Measurements from ENCODE around the gene DLL3. TPM values are rescaled to one million over a fixed set of nuclear protein-coding genes. Genes with fewer than 3 reads are reported as not detected.

Gene DLL3
- total RNA-seq, 4 donors from 2014 or later = not detected

- WGBS = 45% methylated on average over 2 of the region's 2 CpGs
- TF ChIP-seq EP300 (IDR thresholded peaks at IDR 0.05) (no peak), POLR2A (IDR thresholded peaks at IDR 0.05) (no peak), POLR2AphosphoS5 (IDR thresholded peaks at IDR 0.05) (no peak)
- Histone ChIP-seq H3K27ac (no peak overlapping the region), H3K27me3 (peaks cover 82% of the 10 kb centered on the region), H3K4me3 (no peak overlapping the region), H3K9me3 (no peaks in the 10 kb centered on the region), H3K4me1 (peaks cover 16% of the 10 kb centered on the region), H3K36me3 (no peaks in the 10 kb centered on the region)
- no peak for DNase-seq (ENCODE audit: low spot score in 2 of 2)
Observed at GRCh38 chr19:39509233-39509632, 10.5 kb downstream of the DLL3 start.

- WGBS = 60% methylated on average over 2 of the region's 2 CpGs
- H3K4me1 ChIP-seq = peaks cover 13% of the 10 kb centered on the region
- H3K36me3 ChIP-seq = no peaks in the 10 kb centered on the region
- H3K9me3 ChIP-seq = no peaks in the 10 kb centered on the region
- no peak overlapping the region for H3K27ac ChIP-seq
- H3K4me3 ChIP-seq = no peak overlapping the region
- DNase-seq (ENCODE audit: low spot score in 2 of 2) = no peak
- peaks cover 82% of the 10 kb centered on the region for H3K27me3 ChIP-seq
- TF ChIP-seq POLR2AphosphoS5 (IDR thresholded peaks at IDR 0.05) (no peak), CTCF (IDR thresholded peaks at IDR 0.05) (no peak), EP300 (IDR thresholded peaks at IDR 0.05) (no peak), POLR2A (IDR thresholded peaks at IDR 0.05) (no peak)
Observed at GRCh38 chr19:39512988-39513387, 14.2 kb downstream of the DLL3 start.

GRCh38 chr19:39514840-39515550 lies 16.2 kb downstream of the DLL3 start, which contains the start of gene SELENOV:
Gene SELENOV, plus strand, starts transcription at chr19:39515139. Its CDS starts 74 bp downstream, at chr19:39515213.
- WGBS = 2% methylated on average over 33 of the region's 56 CpGs
- Histone ChIP-seq H3K27ac (no peak within 1 kb of the TSS), H3K27me3 (peaks cover 73% of the 10 kb centered on the region), H3K9me3 (no peaks in the 10 kb centered on the region), H3K36me3 (no peaks in the 10 kb centered on the region), H3K4me3 (peak within 1 kb of the TSS; percentile 37), H3K4me1 (peaks cover 13% of the 10 kb centered on the region)
- TF ChIP-seq EP300 (IDR thresholded peaks at IDR 0.05) (no peak), POLR2AphosphoS5 (IDR thresholded peaks at IDR 0.05) (no peak), POLR2A (IDR thresholded peaks at IDR 0.05) (no peak), CTCF (IDR thresholded peaks at IDR 0.05) (no peak)
- no peak for DNase-seq (ENCODE audit: low spot score in 2 of 2)

GRCh38 chr19:39515551-39516191 lies 16.9 kb downstream of the DLL3 start:
- H3K4me3 ChIP-seq = peak overlapping the region; percentile 37
- H3K9me3 ChIP-seq = no peaks in the 10 kb centered on the region
- no peak for TF ChIP-seq POLR2AphosphoS5 (IDR thresholded peaks at IDR 0.05)
- TF ChIP-seq CTCF (IDR thresholded peaks at IDR 0.05) = no peak
- no peak for TF ChIP-seq POLR2A (IDR thresholded peaks at IDR 0.05)
- no peak for TF ChIP-seq EP300 (IDR thresholded peaks at IDR 0.05)
- no peak for DNase-seq (ENCODE audit: low spot score in 2 of 2)
- H3K4me1 ChIP-seq = peaks cover 13% of the 10 kb centered on the region
- H3K27ac ChIP-seq = no peak overlapping the region
- peaks cover 72% of the 10 kb centered on the region for H3K27me3 ChIP-seq
- 1% methylated on average over 23 of the region's 44 CpGs for WGBS
- H3K36me3 ChIP-seq = no peaks in the 10 kb centered on the region

- 45% methylated on average over 6 of the region's 6 CpGs for WGBS
- DNase-seq (ENCODE audit: low spot score in 2 of 2) = no peak
- TF ChIP-seq POLR2AphosphoS5 (IDR thresholded peaks at IDR 0.05) = no peak
- TF ChIP-seq POLR2A (IDR thresholded peaks at IDR 0.05) = no peak
- TF ChIP-seq EP300 (IDR thresholded peaks at IDR 0.05) = no peak
- Histone ChIP-seq H3K9me3 (no peaks in the 10 kb centered on the region), H3K27me3 (peaks cover 66% of the 10 kb centered on the region), H3K4me1 (peaks cover 13% of the 10 kb centered on the region), H3K36me3 (no peaks in the 10 kb centered on the region), H3K4me3 (no peak overlapping the region), H3K27ac (no peak overlapping the region)
Observed at GRCh38 chr19:39516270-39516669, 17.5 kb downstream of the DLL3 start.

- peaks cover 13% of the 10 kb centered on the region for H3K4me1 ChIP-seq
- peaks cover 57% of the 10 kb centered on the region for H3K27me3 ChIP-seq
- no peaks in the 10 kb centered on the region for H3K36me3 ChIP-seq
- no peak overlapping the region for H3K27ac ChIP-seq
- DNase-seq (ENCODE audit: low spot score in 2 of 2) = no peak
- WGBS = 77% methylated on average over 3 of the region's 3 CpGs
- H3K4me3 ChIP-seq = no peak overlapping the region
- no peak for TF ChIP-seq CTCF (IDR thresholded peaks at IDR 0.05)
- TF ChIP-seq POLR2AphosphoS5 (IDR thresholded peaks at IDR 0.05) = no peak
- no peaks in the 10 kb centered on the region for H3K9me3 ChIP-seq
Observed at GRCh38 chr19:39517432-39517831, 18.7 kb downstream of the DLL3 start.

Data from suprapubic skin (tissue), 4 donors.